Skeletal muscle tissue (tissue), 4 donors: ENCODE measurements around the gene EEF2K. TPM values are rescaled to one million over a fixed set of nuclear protein-coding genes. Genes with fewer than 3 reads are reported as not detected.

Experiments
- H3K27ac ChIP-seq: one replicate; pipeline ENCODE4 v1.7.0; 2013; ENCODE audit warnings: mild to moderate bottlenecking, low read depth, low read length, inconsistent platforms
- H3K27me3 ChIP-seq, 3 donors: one replicate each; pipeline ENCODE4 v1.7.0; 2013; ENCODE audit warnings: low read length in 3 of 3; ENCODE audit not compliant: control insufficient read depth in 3 of 3, insufficient read depth in 3 of 3
- H3K36me3 ChIP-seq, 3 donors: one replicate each; pipeline ENCODE4 v1.7.0; 2013; ENCODE audit warnings: low read length in 3 of 3; ENCODE audit not compliant: control insufficient read depth in 3 of 3, insufficient read depth in 3 of 3
- H3K4me1 ChIP-seq, 3 donors: one replicate each; pipeline ENCODE4 v1.7.0; 2013; ENCODE audit warnings: low read length in 3 of 3, mild to moderate bottlenecking in 3 of 3; ENCODE audit not compliant: control insufficient read depth in 3 of 3, insufficient read depth in 3 of 3
- H3K4me3 ChIP-seq, 3 donors: one replicate each; pipeline ENCODE4 v1.7.0; 2013; ENCODE audit warnings: low read length in 3 of 3
- H3K9ac ChIP-seq, 3 donors: one replicate each; pipeline ENCODE4 v1.7.0; 2013; ENCODE audit warnings: low read length in 3 of 3, mild to moderate bottlenecking in 3 of 3, moderate library complexity in 2 of 3, low read depth in 1 of 3
- H3K9me3 ChIP-seq, 3 donors: one replicate each; pipeline ENCODE4 v1.7.0; 2013; ENCODE audit warnings: low read length in 3 of 3; ENCODE audit not compliant: control insufficient read depth in 3 of 3
- total RNA-seq: library from RNA; depleted of rRNA; stranded (reverse); fragments of >200 nt; gene quantifications from one replicate; pipeline ENCODE4 v1.2.3, GENCODE V29; 2014
- donor health status: Osteomylitis.

EEF2K gene
- total RNA-seq, 1 donor from 2014 or later: 86.1 TPM

DNA sequence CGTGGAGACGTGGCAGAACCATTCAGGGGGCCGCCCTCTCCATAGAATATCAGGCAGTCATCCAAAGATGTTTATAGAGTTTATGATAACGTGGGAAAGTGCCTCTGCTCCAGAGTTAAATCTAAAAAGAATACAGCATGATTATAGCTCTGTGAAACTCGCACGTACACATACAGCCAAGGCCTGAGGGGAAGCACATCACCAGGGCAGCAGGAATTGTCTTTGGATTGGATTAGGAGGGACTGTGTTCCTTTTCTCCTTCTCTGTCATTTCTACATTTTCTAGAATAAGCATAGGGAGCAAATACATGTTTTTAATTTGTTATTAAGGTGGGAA lies 26.9 kb downstream of the EEF2K start:
- Histone ChIP-seq H3K9me3 (no peaks in the 10 kb centered on the region), H3K9ac (no peak overlapping the region), H3K4me1 (peaks cover 3 to 7% (median 4%) of the 10 kb centered on the region in 3 donors), H3K4me3 (no peak overlapping the region), H3K27me3 (no peaks in the 10 kb centered on the region), H3K36me3 (peaks cover 4 to 13% (median 10%) of the 10 kb centered on the region in 3 donors), H3K27ac (no peak overlapping the region)

DNA sequence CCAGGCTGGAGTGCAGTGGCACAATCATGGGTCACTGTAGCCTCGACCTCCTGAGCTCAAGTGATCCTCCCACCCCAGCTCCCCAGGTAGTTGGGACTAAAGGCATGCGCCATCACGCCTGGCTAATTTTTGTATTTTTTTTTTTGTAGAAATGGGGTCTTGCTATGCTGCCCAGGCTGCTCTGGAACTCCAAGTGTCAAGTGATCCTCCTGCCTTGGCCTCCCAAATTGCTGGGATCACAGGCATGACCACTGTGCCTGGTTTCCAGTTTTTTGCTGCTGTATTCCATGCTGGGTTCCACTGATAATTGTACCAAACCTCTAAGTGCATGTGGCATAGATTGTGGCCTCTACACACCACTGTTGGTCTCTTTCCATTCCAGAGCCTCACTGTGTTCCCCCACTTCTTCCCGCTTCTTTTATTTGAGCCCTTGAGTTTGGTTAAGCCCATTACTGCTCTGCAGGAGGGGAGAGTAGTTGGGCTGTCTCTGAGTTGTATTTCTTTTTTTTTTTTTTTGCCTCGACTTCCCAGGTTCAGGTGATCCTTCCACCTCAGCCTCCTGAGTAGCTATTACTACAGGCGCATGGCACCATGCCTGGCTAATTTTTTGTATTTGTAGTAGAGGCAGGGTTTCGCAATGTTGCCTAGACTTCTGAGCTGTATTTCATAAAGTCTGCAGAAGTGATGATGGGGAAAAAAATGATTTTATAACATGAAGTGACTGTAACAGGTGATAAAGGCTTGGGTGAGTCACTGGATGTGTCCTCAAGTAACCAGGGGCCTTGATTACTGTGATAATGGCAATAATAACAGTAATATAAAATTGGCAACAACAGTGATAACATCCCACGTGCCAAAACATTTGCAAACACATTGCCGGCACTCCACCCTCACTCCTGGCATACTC lies 30.0 kb downstream of the EEF2K start:
- H3K9me3 ChIP-seq: no peaks in the 10 kb centered on the region
- H3K27me3 ChIP-seq: no peaks in the 10 kb centered on the region
- no peak overlapping the region for H3K4me3 ChIP-seq
- H3K27ac ChIP-seq: no peak overlapping the region
- H3K36me3 ChIP-seq: peaks cover 2 to 10% (median 9%) of the 10 kb centered on the region in 3 donors
- peaks cover 12 to 19% (median 18%) of the 10 kb centered on the region in 3 donors for H3K4me1 ChIP-seq
- H3K9ac ChIP-seq: no peak overlapping the region

DNA sequence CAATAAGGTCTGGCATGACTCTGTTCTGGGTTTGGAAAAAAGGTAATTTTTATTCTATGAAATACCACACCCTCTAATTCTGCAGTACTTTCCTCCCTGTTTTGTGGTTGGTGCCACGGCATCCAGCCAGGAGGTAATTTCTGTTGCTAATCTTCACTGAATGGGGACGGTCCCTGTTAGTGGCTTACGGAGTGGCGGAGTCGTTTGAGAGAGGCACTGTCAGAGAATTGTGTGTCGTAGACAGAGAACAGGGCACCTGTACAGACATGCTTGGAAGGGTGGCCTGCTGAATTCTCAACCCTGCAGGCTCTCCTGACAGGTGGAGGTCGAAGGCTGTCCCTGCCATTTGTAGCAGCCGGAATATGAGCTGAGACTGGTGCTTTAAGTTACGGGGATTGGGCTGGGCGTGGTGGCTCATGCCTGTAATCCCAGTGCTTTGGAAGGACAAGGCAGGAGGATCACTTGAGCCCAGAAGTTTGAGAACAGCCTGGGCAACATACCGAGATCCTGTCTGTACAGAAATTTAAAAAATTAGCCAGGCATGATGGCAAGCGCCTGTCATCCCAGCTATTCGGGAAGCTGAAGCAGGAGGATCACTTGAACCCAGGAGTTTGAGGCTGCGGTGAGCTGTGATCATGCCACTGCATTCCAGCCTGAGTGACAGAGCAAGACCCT lies 33.2 kb downstream of the EEF2K start:
- Histone ChIP-seq H3K36me3 (peaks cover 3 to 9% (median 6%) of the 10 kb centered on the region in 3 donors), H3K27me3 (no peaks in the 10 kb centered on the region), H3K9ac (peak overlapping the region in 1 of 3 donors; percentile 25), H3K27ac (peak overlapping the region; percentile 12), H3K9me3 (no peaks in the 10 kb centered on the region), H3K4me3 (no peak overlapping the region), H3K4me1 (peaks cover 9 to 15% (median 11%) of the 10 kb centered on the region in 3 donors)

DNA sequence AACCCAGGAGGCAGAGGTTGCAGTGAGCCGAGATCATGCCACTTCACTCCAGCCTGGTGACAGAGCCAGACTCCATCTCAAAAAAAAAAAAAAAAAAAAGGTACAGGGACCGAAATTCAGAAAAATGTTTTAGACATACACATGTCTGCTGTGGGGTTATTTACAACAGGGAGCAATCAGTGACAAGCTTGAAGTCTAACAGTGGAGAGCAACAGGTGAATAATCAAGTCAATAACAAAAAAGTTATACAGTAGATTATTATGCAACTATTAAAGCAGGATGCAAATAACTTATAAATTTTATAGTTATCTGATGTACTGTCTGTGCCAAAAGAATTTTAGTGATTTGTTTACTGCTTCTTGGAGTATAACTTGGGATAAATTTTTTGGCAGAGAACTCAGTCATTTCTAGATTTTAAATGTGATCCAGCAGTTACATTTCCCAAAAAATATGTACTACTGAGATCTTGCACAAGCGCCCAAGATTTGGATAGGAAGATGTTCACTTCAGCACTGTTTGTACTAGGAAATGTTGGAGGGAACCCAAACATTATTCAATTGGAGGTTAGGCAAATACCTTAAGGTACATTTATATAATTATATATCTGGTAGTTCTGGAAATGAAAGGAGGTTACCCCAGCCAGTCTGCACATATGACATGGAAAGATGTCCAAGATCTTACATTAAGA lies 34.1 kb downstream of the EEF2K start:
- H3K4me1 ChIP-seq: peaks cover 9 to 15% (median 11%) of the 10 kb centered on the region in 3 donors
- H3K36me3 ChIP-seq: peaks cover 10 to 17% (median 12%) of the 10 kb centered on the region in 3 donors
- no peaks in the 10 kb centered on the region for H3K9me3 ChIP-seq
- no peaks in the 10 kb centered on the region for H3K27me3 ChIP-seq
- H3K27ac ChIP-seq: no peak overlapping the region
- no peak overlapping the region for H3K9ac ChIP-seq
- no peak overlapping the region for H3K4me3 ChIP-seq

DNA sequence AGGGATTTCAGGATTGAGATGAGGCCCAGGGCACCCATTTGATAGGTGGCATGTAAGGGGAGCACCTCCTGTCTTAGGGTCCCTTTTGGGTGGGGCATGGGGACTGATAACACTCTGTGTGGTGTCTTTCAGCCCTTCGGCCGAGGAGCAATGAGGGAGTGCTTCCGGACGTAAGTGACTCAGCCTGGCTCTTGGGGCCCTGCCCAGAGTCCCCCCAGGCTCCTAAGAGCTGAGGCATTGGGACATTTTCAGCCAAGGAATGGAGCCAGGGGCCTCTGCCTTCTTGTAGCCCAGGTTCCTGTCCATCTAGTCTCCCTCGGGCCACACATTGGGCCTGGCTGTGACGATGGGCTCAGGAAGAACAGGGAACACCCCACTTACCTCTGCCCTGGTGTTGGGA lies 44.4 kb downstream of the EEF2K start:
- peaks cover 0 to 2% (median 0%) of the 10 kb centered on the region in 3 donors for H3K4me1 ChIP-seq
- H3K9ac ChIP-seq: no peak overlapping the region
- H3K4me3 ChIP-seq: no peak overlapping the region
- peaks cover 48 to 70% (median 58%) of the 10 kb centered on the region in 3 donors for H3K36me3 ChIP-seq
- no peak overlapping the region for H3K27ac ChIP-seq
- H3K27me3 ChIP-seq: no peaks in the 10 kb centered on the region
- H3K9me3 ChIP-seq: peaks cover 0 to 4% (median 3%) of the 10 kb centered on the region in 3 donors

DNA sequence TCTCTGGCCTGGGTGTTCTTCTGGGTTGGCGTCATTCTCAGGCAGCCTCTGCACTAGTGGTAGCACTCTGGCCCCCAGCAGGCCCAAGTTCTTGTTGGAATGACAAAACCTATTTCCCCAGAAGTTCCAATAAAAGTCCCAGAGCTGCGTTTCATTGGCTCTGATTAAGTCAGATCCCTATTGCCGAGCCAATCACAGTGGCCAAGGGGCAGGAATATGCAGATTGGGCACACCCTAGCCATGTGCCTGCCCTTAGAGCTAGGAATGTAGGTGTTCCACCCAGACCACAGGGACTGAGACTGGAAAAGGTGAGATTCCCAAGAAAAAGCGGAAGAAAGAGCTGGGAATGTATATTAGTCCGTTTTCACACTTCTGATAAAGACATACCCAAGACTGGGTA lies 46.2 kb downstream of the EEF2K start:
- Histone ChIP-seq H3K27me3 (no peaks in the 10 kb centered on the region), H3K36me3 (peaks cover 56 to 75% (median 62%) of the 10 kb centered on the region in 3 donors), H3K4me3 (no peak overlapping the region)

DNA sequence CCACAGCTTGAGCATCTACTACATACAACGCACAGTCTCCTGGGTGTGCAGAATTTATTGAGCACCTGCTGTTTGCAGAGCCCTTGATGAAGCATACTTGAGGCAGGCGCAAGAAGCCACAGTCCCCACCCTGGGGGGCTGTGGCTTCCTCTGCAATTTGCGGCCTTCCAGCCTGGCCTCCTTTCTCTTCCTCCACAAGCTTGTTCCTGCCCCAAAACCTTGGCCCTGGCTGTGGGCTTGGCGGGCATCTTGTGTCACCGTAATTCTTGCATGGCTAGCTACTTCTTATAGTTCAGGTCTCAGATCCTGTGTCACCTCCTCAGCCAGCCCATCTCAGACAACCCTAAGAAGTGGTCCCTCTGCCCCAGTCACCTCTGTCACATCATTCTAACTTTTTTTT lies 47.2 kb downstream of the EEF2K start:
- H3K4me3 ChIP-seq: no peak overlapping the region
- H3K4me1 ChIP-seq: peaks cover 0 to 2% (median 0%) of the 10 kb centered on the region in 3 donors
- H3K27me3 ChIP-seq: no peaks in the 10 kb centered on the region
- H3K27ac ChIP-seq: no peak overlapping the region
- H3K36me3 ChIP-seq: peaks cover 59 to 80% (median 66%) of the 10 kb centered on the region in 3 donors
- H3K9ac ChIP-seq: no peak overlapping the region
- peaks cover 0 to 4% (median 3%) of the 10 kb centered on the region in 3 donors for H3K9me3 ChIP-seq

More for the DNA sequence above, 46.2 kb downstream of the EEF2K start:
- H3K27ac ChIP-seq: no peak overlapping the region
- H3K9me3 ChIP-seq: peaks cover 0 to 4% (median 3%) of the 10 kb centered on the region in 3 donors
- H3K9ac ChIP-seq: no peak overlapping the region
- H3K4me1 ChIP-seq: peaks cover 0 to 2% (median 0%) of the 10 kb centered on the region in 3 donors

DNA sequence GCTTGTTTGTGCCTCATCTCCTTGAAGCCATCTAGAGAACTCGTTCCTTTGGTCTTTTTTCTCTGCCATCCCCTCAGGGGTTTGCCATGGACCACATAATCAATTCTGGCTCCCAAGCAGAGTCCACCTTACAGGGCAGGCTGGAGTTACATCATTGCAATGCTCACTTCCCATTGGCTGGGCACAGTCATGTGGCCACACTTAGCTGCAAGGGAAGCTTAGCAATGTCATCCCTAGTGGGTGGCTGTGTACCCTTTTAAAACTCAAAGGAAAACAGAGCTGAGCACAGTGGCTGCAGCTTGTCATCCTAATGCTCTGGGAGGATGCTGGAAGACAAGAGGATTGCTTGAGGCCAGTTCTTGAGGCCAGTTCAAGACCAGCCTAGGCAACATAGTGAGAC lies 49.3 kb downstream of the EEF2K start:
- Histone ChIP-seq H3K4me1 (peaks cover 0 to under 1% (median 0%) of the 10 kb centered on the region in 3 donors), H3K36me3 (peaks cover 61 to 81% (median 78%) of the 10 kb centered on the region in 3 donors), H3K27ac (no peak overlapping the region)

DNA sequence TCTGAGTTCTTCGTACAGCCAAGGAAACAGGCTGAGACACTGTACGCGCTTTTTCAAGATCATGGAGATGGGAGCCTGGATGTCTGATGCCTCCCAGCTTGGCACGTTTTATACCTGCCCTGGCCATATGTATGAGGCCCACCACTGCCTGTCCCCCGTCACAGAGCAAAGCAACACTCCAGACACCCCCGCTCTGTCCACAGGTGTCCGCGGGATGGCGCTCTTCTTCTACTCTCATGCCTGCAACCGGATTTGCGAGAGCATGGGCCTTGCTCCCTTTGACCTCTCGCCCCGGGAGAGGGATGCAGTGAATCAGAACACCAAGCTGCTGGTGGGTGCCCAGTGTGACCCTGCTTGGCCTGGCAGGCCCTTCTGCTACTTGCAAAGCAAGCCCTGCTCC lies 51.4 kb downstream of the EEF2K start:
- Histone ChIP-seq H3K36me3 (peaks cover 53 to 77% (median 75%) of the 10 kb centered on the region in 3 donors), H3K9me3 (peaks cover 0 to 4% (median 3%) of the 10 kb centered on the region in 3 donors), H3K27me3 (no peaks in the 10 kb centered on the region), H3K4me1 (no peaks in the 10 kb centered on the region), H3K4me3 (no peak overlapping the region), H3K9ac (no peak overlapping the region), H3K27ac (no peak overlapping the region)

More for the DNA sequence above, 49.3 kb downstream of the EEF2K start:
- Histone ChIP-seq H3K4me3 (no peak overlapping the region), H3K9me3 (peaks cover 0 to 4% (median 3%) of the 10 kb centered on the region in 3 donors), H3K27me3 (no peaks in the 10 kb centered on the region), H3K9ac (no peak overlapping the region)
